Ectodermal cell (in vitro differentiated cells): ENCODE measurements around the gene ZNF555.
"Not testable (repeated sequence)": the region's sequence is repeated elsewhere in the genome, so short reads cannot be mapped to it uniquely, and the experiment has no call there.

Experiments used
- H3K27ac ChIP-seq: 2 replicates; pipeline ENCODE4 v1.7.0; 2013; ENCODE audit warnings: mild to moderate bottlenecking, low read depth, low read length; ENCODE audit not compliant: insufficient read depth, poor library complexity, severe bottlenecking
- H3K27me3 ChIP-seq: 2 replicates; pipeline ENCODE4 v1.7.0; 2013; ENCODE audit warnings: mild to moderate bottlenecking, low read length; ENCODE audit not compliant: insufficient read depth, control insufficient read depth, poor library complexity, severe bottlenecking
- H3K36me3 ChIP-seq: one replicate; pipeline ENCODE4 v1.7.0; 2013; ENCODE audit warnings: low read length; ENCODE audit not compliant: control insufficient read depth, insufficient read depth
- H3K4me1 ChIP-seq: one replicate; pipeline ENCODE4 v1.7.0; 2013; ENCODE audit warnings: low read length; ENCODE audit not compliant: control insufficient read depth, insufficient read depth
- H3K4me3 ChIP-seq: 2 replicates; pipeline ENCODE4 v1.7.0; 2013; ENCODE audit warnings: low read depth, low read length, control low read depth; ENCODE audit not compliant: insufficient read depth
- H3K9me3 ChIP-seq: 2 replicates; pipeline ENCODE4 v1.7.0; 2013; ENCODE audit warnings: mild to moderate bottlenecking, low read length, moderate library complexity; ENCODE audit not compliant: control insufficient read depth
- WGBS, 2 experiments: methylation state at CpG; one replicate each; pipeline ENCODE4 v1.1.7; 2013; ENCODE audit warnings: missing lambda C conversion rate in 2 of 2; 5-methylcytosine and 5-hydroxymethylcytosine counted together

Gene ZNF555

GRCh38 chr19:2814426-2814825 is 26.8 kb upstream of the ZNF555 start:
- no peaks in the 10 kb centered on the region for H3K27me3 ChIP-seq
- H3K4me1 ChIP-seq: no peaks in the 10 kb centered on the region
- no peak overlapping the region for H3K27ac ChIP-seq
- H3K9me3 ChIP-seq: no peaks in the 10 kb centered on the region
- H3K4me3 ChIP-seq: no peak overlapping the region
- 94 to 96% methylated on average over 11 of the region's 11 CpGs for WGBS, 2 experiments
- peaks cover 27% of the 10 kb centered on the region for H3K36me3 ChIP-seq

GRCh38 chr19:2815191-2815614 is 26.1 kb upstream of the ZNF555 start:
- H3K27me3 ChIP-seq: no peaks in the 10 kb centered on the region
- no peaks in the 10 kb centered on the region for H3K4me1 ChIP-seq
- H3K27ac ChIP-seq: no peak overlapping the region
- no peak overlapping the region for H3K4me3 ChIP-seq
- no peaks in the 10 kb centered on the region for H3K9me3 ChIP-seq
- peaks cover 27% of the 10 kb centered on the region for H3K36me3 ChIP-seq
- WGBS, 2 experiments: 94 to 95% methylated on average over 13 of the region's 13 CpGs

- Histone ChIP-seq H3K9me3 (no peaks in the 10 kb centered on the region), H3K4me1 (no peaks in the 10 kb centered on the region), H3K27ac (no peak overlapping the region), H3K27me3 (no peaks in the 10 kb centered on the region), H3K36me3 (peaks cover 21% of the 10 kb centered on the region), H3K4me3 (no peak overlapping the region)
- WGBS, 2 experiments: 89 to 91% methylated on average over 15 of the region's 15 CpGs
Observed at GRCh38 chr19:2815923-2816322, 25.4 kb upstream of the ZNF555 start.

- WGBS, 2 experiments: 91 to 96% methylated on average over 16 of the region's 16 CpGs
- no peak overlapping the region for H3K27ac ChIP-seq
- H3K4me3 ChIP-seq: no peak overlapping the region
- H3K9me3 ChIP-seq: no peaks in the 10 kb centered on the region
- no peaks in the 10 kb centered on the region for H3K27me3 ChIP-seq
- H3K36me3 ChIP-seq: peaks cover 15% of the 10 kb centered on the region
- H3K4me1 ChIP-seq: no peaks in the 10 kb centered on the region
Observed at GRCh38 chr19:2816641-2817040, 24.6 kb upstream of the ZNF555 start.

- 89 to 90% methylated on average over 22 of the region's 22 CpGs for WGBS, 2 experiments
- H3K36me3 ChIP-seq: peaks cover 11% of the 10 kb centered on the region
- H3K27me3 ChIP-seq, H3K9me3 ChIP-seq, H3K4me1 ChIP-seq, H3K4me3 ChIP-seq, H3K27ac ChIP-seq: not testable (repeated sequence)
Observed at GRCh38 chr19:2817237-2817829, 23.9 kb upstream of the ZNF555 start.

- no peaks in the 10 kb centered on the region for H3K4me1 ChIP-seq
- H3K27ac ChIP-seq: no peak within 1 kb of the TSS
- H3K27me3 ChIP-seq: no peaks in the 10 kb centered on the region
- H3K36me3 ChIP-seq: no peaks in the 10 kb centered on the region
- WGBS, 2 experiments: 1% methylated on average over 63 of the region's 64 CpGs
- H3K4me3 ChIP-seq: peak within 1 kb of the TSS; percentile 82
- H3K9me3 ChIP-seq: no peaks in the 10 kb centered on the region
Observed at GRCh38 chr19:2819540-2820111, 21.6 kb upstream of the ZNF555 start, which contains the start of gene ZNF554. TSS of gene ZNF554 (plus strand) at chr19:2819868. CDS start at chr19:2820072, 204 bp downstream.

GRCh38 chr19:2820112-2820702 is 21.1 kb upstream of the ZNF555 start:
- Histone ChIP-seq H3K9me3 (no peaks in the 10 kb centered on the region), H3K27me3 (no peaks in the 10 kb centered on the region), H3K36me3 (no peaks in the 10 kb centered on the region), H3K4me1 (no peaks in the 10 kb centered on the region), H3K4me3 (peak overlapping the region; percentile 82), H3K27ac (no peak overlapping the region)
- WGBS, 2 experiments: 6 to 7% methylated on average over 36 of the region's 36 CpGs

GRCh38 chr19:2822846-2823245 is 18.4 kb upstream of the ZNF555 start:
- Histone ChIP-seq H3K9me3 (no peaks in the 10 kb centered on the region), H3K36me3 (peaks cover 8% of the 10 kb centered on the region), H3K27ac (no peak overlapping the region), H3K4me3 (no peak overlapping the region), H3K27me3 (no peaks in the 10 kb centered on the region), H3K4me1 (no peaks in the 10 kb centered on the region)
- WGBS, 2 experiments: 94 to 97% methylated on average over 5 of the region's 5 CpGs

- Histone ChIP-seq H3K27ac (no peak overlapping the region), H3K4me1 (no peaks in the 10 kb centered on the region), H3K4me3 (no peak overlapping the region), H3K27me3 (no peaks in the 10 kb centered on the region), H3K36me3 (peaks cover 14% of the 10 kb centered on the region), H3K9me3 (no peaks in the 10 kb centered on the region)
- WGBS, 2 experiments: 72 to 74% methylated on average over 9 of the region's 9 CpGs
Observed at GRCh38 chr19:2823646-2824045, 17.6 kb upstream of the ZNF555 start.

- 82% methylated on average over 8 of the region's 8 CpGs for WGBS, 2 experiments
- no peak overlapping the region for H3K27ac ChIP-seq
Observed at GRCh38 chr19:2824129-2824528, 17.1 kb upstream of the ZNF555 start.

More at GRCh38 chr19:2824129-2824528, 17.1 kb upstream of the ZNF555 start:
- no peak overlapping the region for H3K4me3 ChIP-seq
- no peaks in the 10 kb centered on the region for H3K4me1 ChIP-seq
- no peaks in the 10 kb centered on the region for H3K27me3 ChIP-seq
- peaks cover 14% of the 10 kb centered on the region for H3K36me3 ChIP-seq
- no peaks in the 10 kb centered on the region for H3K9me3 ChIP-seq
